Activated naive CD4-positive, alpha-beta T cell treated with anti-CD3 and anti-CD28 coated beads for 36 hours (primary cell): ENCODE results near the gene RASSF8. TPM values are rescaled to one million over a fixed set of nuclear protein-coding genes. Genes with fewer than 3 reads are reported as not detected.

Experiments
- CTCF ChIA-PET: fragments of 350-600 bp; sonication (Branson Sonifier 250); formaldehyde crosslinking; loops from one replicate; lab custom pipeline; 2021; ENCODE audit warnings: antibody characterized with exemption; lab: Charles Lee
- DNase-seq: peaks from one replicate; pipeline ENCODE4 v3.0.0-alpha.2; 2020
- H3K27ac Mint-ChIP-seq: one replicate; pipeline ENCODE4 v1.8.0; 2021; ENCODE audit warnings: mild to moderate bottlenecking, mixed read lengths
- H3K27me3 Mint-ChIP-seq: one replicate; pipeline ENCODE4 v1.8.0; 2021; ENCODE audit warnings: low read depth, mixed read lengths
- H3K36me3 Mint-ChIP-seq: one replicate; pipeline ENCODE4 v1.8.0; 2021; ENCODE audit warnings: low read depth, mixed read lengths
- H3K4me1 Mint-ChIP-seq: one replicate; pipeline ENCODE4 v1.8.0; 2021; ENCODE audit warnings: low read depth, mixed read lengths
- H3K4me3 Mint-ChIP-seq: one replicate; pipeline ENCODE4 v1.8.0; 2021; ENCODE audit warnings: mild to moderate bottlenecking, moderate library complexity, mixed read lengths
- H3K9me3 Mint-ChIP-seq: one replicate; pipeline ENCODE4 v1.8.0; 2021; ENCODE audit warnings: mixed read lengths
- intact Hi-C: fragments of 100-400 bp; cut with micrococcal nuclease; formaldehyde crosslinking; loops from one replicate; pipeline ENCODE4 v1.15.1; 2023
- total RNA-seq, 2 experiments: library from RNA; stranded (reverse); gene quantifications; one replicate each; pipeline ENCODE4 v1.2.3, GENCODE V29; 2021

RASSF8 gene
- total RNA-seq, 2 experiments from 2014 or later = 0.32 to 0.81 TPM

DNA sequence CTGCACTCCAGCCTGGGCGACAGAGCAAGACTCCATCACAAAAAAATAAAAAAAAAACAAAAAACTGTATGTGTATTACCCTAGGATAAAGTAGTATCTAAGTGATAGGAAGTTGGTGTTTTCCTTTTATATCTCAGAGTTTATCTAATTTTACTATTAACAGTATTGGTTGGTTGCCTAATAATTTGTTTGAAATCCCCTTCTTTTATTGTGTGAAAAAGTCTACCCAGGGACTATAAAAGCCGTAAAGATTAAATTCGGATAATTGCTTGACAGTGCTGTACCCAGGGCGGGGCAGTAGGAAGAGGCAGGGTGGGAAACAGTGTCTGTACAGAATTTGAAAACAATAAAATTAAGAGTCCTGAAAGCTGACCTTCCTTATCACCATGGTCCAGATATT is 78.4 kb downstream of the RASSF8 start:
- no peaks in the 10 kb centered on the region for H3K4me1 Mint-ChIP-seq
- no peak overlapping the region for H3K4me3 Mint-ChIP-seq
- no peak for DNase-seq
- intact Hi-C loops = no loop called here
- no peaks in the 10 kb centered on the region for H3K36me3 Mint-ChIP-seq
- CTCF ChIA-PET = no interaction called here
- H3K27me3 Mint-ChIP-seq = peaks cover 3% of the 10 kb centered on the region
- H3K9me3 Mint-ChIP-seq = no peaks in the 10 kb centered on the region
- H3K27ac Mint-ChIP-seq = no peak overlapping the region

DNA sequence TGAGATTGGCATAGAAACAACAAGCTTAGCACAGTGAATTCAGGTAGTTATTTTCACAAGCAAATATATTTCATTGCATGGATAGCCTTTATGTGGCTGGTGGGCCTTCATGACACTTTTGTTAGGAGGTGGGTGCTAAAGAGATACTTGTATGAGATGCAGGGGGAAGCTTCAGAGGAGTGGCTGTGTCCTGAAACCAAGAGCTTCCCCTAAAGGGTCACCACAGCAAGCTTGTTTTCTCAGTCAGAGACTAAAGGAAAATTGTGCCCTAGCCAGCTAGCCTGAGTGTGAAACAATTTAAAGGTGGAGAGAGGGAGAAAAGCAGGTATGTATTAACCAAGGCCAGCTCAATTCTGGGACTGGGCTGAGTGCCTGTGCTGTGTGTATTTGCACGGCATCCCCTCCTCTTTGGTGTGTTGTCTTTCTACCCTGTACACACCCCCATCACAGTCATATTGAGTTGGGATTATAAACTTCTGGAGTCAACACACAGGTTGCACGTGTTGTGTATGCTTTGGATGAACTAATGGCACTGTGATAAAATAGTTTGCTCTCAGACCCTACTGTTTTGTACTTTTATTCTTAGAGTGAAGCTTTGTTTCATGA is 79.2 kb downstream of the RASSF8 start:
- no peak for DNase-seq
- Mint-ChIP-seq H3K4me3 (no peak overlapping the region), H3K36me3 (no peaks in the 10 kb centered on the region), H3K27me3 (peaks cover 3% of the 10 kb centered on the region), H3K4me1 (no peaks in the 10 kb centered on the region), H3K9me3 (no peaks in the 10 kb centered on the region), H3K27ac (no peak overlapping the region)
- CTCF ChIA-PET = interaction anchor here (1.6 kb wide), 1 partner anchor 540 kb away, joined by 4 read pairs; no protein-coding TSS in a partner anchor
- intact Hi-C loops = no loop called here

DNA sequence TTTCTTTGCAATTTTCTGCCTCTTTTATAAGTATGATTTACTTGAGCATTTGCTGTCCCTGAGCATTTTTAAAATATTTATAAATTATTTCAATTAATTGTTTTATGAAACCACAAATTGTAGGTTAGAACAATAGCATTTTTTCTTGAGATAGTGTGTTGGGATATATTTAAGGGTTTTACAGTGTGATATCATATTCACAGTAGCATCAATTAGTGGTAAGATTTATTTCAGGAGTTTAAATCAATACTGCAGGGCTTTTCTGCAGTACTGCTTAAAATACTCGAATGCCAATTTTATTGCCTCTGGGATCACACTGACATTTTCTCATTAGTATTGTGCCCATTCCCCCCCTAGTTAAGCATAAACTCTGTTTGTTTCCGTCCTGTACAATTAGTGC is 84.2 kb downstream of the RASSF8 start:
- CTCF ChIA-PET = no interaction called here
- no peak overlapping the region for H3K27ac Mint-ChIP-seq
- H3K4me3 Mint-ChIP-seq = no peak overlapping the region
- no peaks in the 10 kb centered on the region for H3K4me1 Mint-ChIP-seq
- no peak for DNase-seq
- no peaks in the 10 kb centered on the region for H3K9me3 Mint-ChIP-seq
- intact Hi-C loops = no loop called here
- peaks cover 3% of the 10 kb centered on the region for H3K27me3 Mint-ChIP-seq
- H3K36me3 Mint-ChIP-seq = no peaks in the 10 kb centered on the region

DNA sequence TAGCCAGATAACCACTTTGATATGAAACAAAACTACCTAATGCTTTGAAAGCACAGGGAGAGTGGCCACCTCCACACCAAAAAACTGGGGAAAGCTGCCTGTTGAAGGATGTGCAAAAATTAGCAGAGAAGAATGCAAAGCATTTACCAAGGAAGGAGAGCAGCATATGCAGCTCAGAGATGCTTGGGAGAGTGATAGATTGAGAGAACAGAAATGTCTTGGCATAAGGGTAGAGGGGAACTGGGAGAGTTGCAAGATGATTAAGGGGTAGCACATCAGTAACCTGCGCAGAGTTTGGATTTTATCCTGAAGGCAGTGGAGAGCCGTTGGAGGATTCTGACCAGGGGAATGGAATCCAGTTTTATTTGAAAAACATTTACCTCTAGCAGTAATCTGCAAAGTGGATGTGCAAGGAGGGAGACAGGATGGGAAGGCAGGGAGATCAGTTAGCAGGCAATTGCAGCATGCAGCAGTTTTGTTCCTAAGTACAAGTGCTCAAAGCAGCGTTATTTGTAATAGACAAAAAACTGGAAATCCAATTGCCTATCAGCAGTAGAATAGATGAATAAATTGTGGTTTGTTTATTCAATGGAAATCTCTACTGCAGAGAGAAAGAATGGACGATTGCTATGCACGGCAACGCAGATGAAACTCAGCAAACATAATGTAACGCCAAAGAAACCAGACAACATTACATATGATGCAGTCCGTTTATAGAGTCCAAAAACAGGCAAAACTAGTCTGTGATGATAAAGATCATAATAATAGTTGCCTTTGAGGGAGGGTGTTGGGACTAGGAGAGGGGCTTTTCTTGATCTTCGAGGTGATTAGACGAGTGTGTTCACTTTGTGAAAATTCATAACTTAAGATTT is 84.9 kb downstream of the RASSF8 start:
- no peaks in the 10 kb centered on the region for H3K36me3 Mint-ChIP-seq
- CTCF ChIA-PET = no interaction called here

DNA sequence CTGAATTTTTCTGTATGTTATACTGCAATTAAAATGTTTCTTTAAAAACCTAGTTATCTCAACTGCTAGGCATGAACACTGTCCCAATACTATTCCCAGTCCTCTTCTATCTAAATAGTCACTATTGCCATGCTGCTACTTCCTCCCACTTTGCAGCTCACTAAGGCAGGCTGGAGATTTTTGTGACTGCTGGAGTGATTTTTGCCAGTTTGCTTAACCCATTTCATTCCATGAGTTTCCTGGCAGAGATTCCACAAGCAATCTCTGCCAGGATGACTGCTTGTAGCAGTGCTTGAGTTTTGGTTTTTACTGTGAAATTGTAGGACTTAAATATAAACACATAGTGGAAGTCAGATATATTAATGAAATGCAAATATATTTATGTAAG is 85.5 kb downstream of the RASSF8 start:
- DNase-seq = no peak
- no peaks in the 10 kb centered on the region for H3K4me1 Mint-ChIP-seq
- no peak overlapping the region for H3K27ac Mint-ChIP-seq
- no peaks in the 10 kb centered on the region for H3K9me3 Mint-ChIP-seq
- peaks cover 3% of the 10 kb centered on the region for H3K27me3 Mint-ChIP-seq
- no peaks in the 10 kb centered on the region for H3K36me3 Mint-ChIP-seq
- no peak overlapping the region for H3K4me3 Mint-ChIP-seq
- CTCF ChIA-PET = no interaction called here
- intact Hi-C loops = no loop called here

More for the DNA sequence above, 84.9 kb downstream of the RASSF8 start:
- Mint-ChIP-seq H3K4me3 (no peak overlapping the region), H3K27me3 (peaks cover 3% of the 10 kb centered on the region), H3K9me3 (no peaks in the 10 kb centered on the region), H3K27ac (no peak overlapping the region), H3K4me1 (no peaks in the 10 kb centered on the region)
- no peak for DNase-seq
- intact Hi-C loops = no loop called here

DNA sequence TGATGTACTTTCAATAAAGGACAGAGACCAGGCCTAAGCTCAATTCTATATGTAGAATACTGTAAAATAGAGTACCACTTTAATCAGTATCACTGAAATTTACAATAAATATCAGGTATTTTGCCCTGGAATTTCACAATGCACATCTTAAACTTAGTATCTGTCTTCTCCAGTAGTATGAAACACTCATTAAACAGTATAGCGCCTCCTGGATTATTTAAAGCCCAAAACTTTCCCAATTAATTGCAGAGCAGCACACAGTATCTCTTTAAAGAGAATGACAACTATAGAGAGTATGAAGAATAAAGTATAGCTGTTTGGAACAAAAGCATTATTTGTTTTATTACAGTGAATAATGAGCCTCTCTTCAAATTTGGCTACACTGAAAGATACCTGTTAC is 86.1 kb downstream of the RASSF8 start:
- H3K4me3 Mint-ChIP-seq = no peak overlapping the region
- H3K27ac Mint-ChIP-seq = no peak overlapping the region
- intact Hi-C loops = no loop called here
- no peaks in the 10 kb centered on the region for H3K9me3 Mint-ChIP-seq
- CTCF ChIA-PET = no interaction called here
- no peaks in the 10 kb centered on the region for H3K27me3 Mint-ChIP-seq
- no peaks in the 10 kb centered on the region for H3K4me1 Mint-ChIP-seq
- no peak for DNase-seq
- H3K36me3 Mint-ChIP-seq = no peaks in the 10 kb centered on the region

DNA sequence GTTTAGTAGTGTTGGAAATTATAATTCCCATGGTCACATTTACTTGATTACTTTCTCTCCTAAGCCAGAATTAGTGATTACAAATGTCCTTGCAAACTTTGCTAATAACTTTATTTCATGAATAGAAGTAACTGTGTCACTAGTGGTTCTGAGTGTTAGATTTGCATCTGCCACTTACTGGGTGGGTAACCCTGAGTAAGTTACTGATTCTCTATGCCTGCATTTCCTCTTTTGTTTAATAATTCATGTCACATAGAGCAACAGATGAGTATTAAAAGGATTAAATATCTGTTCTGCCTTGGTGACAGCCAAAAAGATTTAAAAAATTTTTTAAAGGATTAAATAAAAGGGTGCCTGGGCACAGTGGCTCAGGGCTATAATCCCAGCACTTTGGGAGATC is 87.7 kb downstream of the RASSF8 start:
- no peak for DNase-seq
- no peaks in the 10 kb centered on the region for H3K27me3 Mint-ChIP-seq
- intact Hi-C loops = no loop called here
- CTCF ChIA-PET = no interaction called here
- H3K9me3 Mint-ChIP-seq = no peaks in the 10 kb centered on the region
- H3K27ac Mint-ChIP-seq = no peak overlapping the region
- no peaks in the 10 kb centered on the region for H3K36me3 Mint-ChIP-seq
- no peaks in the 10 kb centered on the region for H3K4me1 Mint-ChIP-seq
- no peak overlapping the region for H3K4me3 Mint-ChIP-seq

DNA sequence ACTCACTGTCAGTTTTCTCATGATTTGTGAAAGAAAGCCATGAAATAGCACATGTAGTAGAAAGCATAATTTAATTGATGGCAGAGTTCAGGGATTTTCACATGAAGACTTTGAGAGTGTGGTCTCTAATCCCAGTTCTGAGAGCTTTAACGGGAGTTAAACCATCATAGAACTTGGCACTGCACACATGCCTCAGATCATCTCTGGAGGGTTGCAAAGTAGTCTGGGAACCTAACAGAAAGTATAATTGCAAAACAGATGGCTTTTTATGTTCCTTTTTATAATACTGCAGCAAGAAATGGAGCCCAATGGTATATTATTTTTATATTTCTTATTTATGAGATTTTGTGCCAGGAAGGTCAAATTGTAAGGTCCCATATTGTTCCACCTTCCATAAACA is 88.4 kb downstream of the RASSF8 start:
- intact Hi-C loops = no loop called here
- H3K4me1 Mint-ChIP-seq = no peaks in the 10 kb centered on the region
- DNase-seq = no peak
- no peaks in the 10 kb centered on the region for H3K36me3 Mint-ChIP-seq
- H3K4me3 Mint-ChIP-seq = no peak overlapping the region
- no peaks in the 10 kb centered on the region for H3K27me3 Mint-ChIP-seq
- no peaks in the 10 kb centered on the region for H3K9me3 Mint-ChIP-seq
- no peak overlapping the region for H3K27ac Mint-ChIP-seq
- CTCF ChIA-PET = no interaction called here

DNA sequence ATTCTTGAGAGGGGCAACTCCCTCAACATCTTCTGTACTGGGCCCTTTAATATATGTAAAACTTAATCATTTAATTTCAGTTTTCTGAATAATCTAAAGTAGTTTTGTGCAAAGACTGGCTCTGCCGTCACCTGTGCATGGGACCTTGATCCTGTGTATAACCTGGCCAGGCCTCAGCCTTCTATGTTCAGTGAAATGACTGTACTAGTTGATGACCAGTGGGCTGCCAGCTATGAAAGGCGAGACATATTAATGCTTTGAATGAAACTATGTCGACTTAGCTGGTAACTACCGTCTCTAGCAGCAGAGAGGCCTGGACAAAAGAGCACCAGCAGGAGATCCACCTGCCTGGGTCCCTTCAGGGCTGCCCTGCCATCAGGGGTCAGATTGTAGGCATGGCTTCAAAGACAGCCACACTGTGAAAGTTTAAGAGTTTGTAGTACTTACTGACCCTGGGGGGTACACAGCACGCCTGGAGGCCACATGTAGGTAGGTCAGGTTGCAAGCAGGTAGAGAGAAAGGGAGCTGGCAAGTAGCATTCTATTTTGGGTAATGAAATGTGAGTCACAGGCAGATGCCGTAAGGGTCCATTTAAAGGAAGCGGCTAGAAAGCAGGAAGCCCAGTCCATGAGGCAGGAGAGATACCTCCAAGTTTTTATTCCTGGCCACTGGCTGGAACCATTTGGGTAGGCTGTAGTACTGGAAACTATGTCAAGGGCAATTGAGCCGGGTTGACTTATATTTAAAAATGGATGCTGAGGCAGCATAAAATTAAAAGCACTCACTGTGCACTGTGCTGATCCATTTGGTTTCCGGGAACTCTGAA is 89.1 kb downstream of the RASSF8 start:
- Mint-ChIP-seq H3K9me3 (no peaks in the 10 kb centered on the region), H3K4me3 (no peak overlapping the region)

DNA sequence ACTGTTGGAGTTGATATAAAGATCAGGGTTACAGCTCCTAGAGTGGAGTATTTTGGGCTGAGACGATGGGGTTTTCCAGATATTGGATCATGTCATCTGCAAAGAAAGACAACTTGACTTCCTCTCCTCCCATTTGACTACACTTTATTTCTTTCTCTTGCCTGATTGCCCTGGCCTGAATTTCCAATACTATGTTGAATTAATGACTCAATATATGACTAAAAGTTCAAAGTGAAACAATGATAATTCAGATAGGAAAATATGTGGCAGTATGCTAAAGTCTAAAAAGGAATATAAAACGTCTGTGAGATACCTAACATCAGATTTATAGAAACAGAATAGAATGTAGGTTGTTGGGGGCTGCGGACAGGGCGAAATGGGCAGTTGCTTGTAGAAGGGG is 94.2 kb downstream of the RASSF8 start:
- intact Hi-C loops = no loop called here

More for the DNA sequence above, 89.1 kb downstream of the RASSF8 start:
- intact Hi-C loops = no loop called here
- Mint-ChIP-seq H3K27ac (no peak overlapping the region), H3K36me3 (no peaks in the 10 kb centered on the region), H3K27me3 (no peaks in the 10 kb centered on the region), H3K4me1 (no peaks in the 10 kb centered on the region)
- no peak for DNase-seq
- CTCF ChIA-PET = interaction anchor here (1.0 kb wide), 1 partner anchor 11 kb away, joined by 6 read pairs; no protein-coding TSS in a partner anchor

DNA sequence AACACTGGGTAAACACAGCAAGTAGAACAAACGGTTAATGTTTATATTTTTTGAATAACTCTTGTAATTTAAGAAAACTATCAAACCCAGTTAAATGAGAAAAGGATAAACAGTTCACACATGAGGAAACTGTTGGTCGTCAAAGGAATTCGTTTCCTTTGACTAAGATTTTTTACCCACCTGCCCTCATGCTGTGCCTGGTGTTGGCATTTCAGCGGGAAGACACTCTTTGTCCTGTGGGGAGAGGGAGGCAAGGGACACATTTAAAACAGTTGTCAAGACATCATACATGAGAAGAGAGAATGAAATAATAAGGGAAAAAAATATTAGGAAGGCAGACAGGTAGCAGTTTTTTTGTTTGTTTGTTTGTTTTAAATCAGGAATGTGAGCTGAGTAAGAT is 95.9 kb downstream of the RASSF8 start:
- Mint-ChIP-seq H3K27ac (no peak overlapping the region), H3K36me3 (no peaks in the 10 kb centered on the region)

More for the DNA sequence above, 94.2 kb downstream of the RASSF8 start:
- Mint-ChIP-seq H3K27me3 (no peaks in the 10 kb centered on the region), H3K4me3 (no peak overlapping the region), H3K9me3 (no peaks in the 10 kb centered on the region), H3K27ac (no peak overlapping the region), H3K4me1 (no peaks in the 10 kb centered on the region), H3K36me3 (no peaks in the 10 kb centered on the region)
- CTCF ChIA-PET = no interaction called here
- no peak for DNase-seq

DNA sequence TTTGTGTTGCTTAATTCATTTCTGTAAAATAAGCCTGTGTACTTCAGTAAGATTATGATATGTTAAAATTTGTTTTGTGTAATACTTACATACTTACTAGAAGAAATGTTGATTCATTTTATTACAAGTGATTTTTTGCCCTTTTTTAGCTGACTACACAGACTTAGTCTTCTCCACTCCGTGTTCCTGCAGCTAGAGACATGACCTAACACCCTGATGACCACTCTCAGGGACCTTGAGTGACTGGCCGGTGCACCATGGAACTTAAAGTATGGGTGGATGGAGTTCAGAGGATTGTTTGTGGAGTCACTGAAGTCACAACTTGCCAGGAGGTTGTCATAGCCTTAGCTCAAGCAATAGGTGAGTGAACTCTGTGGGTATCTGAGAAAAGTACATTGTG is 96.6 kb downstream of the RASSF8 start:
- H3K27me3 Mint-ChIP-seq = no peaks in the 10 kb centered on the region
- intact Hi-C loops = no loop called here
- no peak overlapping the region for H3K27ac Mint-ChIP-seq
- CTCF ChIA-PET = no interaction called here
- no peak for DNase-seq
- no peaks in the 10 kb centered on the region for H3K4me1 Mint-ChIP-seq
- no peaks in the 10 kb centered on the region for H3K36me3 Mint-ChIP-seq
- H3K4me3 Mint-ChIP-seq = no peak overlapping the region
- no peaks in the 10 kb centered on the region for H3K9me3 Mint-ChIP-seq

More for the DNA sequence above, 95.9 kb downstream of the RASSF8 start:
- H3K4me3 Mint-ChIP-seq = no peak overlapping the region
- H3K4me1 Mint-ChIP-seq = no peaks in the 10 kb centered on the region
- H3K9me3 Mint-ChIP-seq = no peaks in the 10 kb centered on the region
- CTCF ChIA-PET = no interaction called here
- intact Hi-C loops = no loop called here
- no peak for DNase-seq
- H3K27me3 Mint-ChIP-seq = no peaks in the 10 kb centered on the region
